GM12872 (cell line): ENCODE measurements around the gene TIMP2.

Experiments used
- TF ChIP-seq, protein P1 (sequence below): IDR thresholded peaks from 3 replicates; pipeline ENCODE4 v1.5.1; 2011; ENCODE audit warnings: low read depth, mild to moderate bottlenecking, low read length, moderate library complexity; ENCODE audit not compliant: insufficient read depth

TIMP2 gene

DNA sequence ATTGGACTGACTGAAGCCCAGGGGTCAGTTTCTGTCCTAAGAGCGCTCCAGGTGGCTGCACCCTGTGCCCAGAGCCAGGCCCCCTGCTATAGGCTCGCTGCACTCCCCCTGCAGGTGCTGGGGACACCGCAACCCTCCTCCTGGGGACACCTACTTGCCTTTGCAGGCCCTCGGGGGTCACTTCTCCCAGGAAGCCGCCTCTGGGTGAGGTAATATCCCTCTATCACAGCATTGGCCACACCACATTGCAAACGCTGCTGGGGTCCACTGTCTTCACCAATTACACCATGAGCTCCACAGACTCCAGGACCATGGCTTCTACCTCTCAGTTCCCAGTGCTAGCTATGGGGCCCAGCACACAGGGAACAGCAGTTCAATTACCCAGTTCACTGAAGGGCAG, 99.5 kb downstream of the TIMP2 start:
- TF ChIP-seq, protein P1, sequence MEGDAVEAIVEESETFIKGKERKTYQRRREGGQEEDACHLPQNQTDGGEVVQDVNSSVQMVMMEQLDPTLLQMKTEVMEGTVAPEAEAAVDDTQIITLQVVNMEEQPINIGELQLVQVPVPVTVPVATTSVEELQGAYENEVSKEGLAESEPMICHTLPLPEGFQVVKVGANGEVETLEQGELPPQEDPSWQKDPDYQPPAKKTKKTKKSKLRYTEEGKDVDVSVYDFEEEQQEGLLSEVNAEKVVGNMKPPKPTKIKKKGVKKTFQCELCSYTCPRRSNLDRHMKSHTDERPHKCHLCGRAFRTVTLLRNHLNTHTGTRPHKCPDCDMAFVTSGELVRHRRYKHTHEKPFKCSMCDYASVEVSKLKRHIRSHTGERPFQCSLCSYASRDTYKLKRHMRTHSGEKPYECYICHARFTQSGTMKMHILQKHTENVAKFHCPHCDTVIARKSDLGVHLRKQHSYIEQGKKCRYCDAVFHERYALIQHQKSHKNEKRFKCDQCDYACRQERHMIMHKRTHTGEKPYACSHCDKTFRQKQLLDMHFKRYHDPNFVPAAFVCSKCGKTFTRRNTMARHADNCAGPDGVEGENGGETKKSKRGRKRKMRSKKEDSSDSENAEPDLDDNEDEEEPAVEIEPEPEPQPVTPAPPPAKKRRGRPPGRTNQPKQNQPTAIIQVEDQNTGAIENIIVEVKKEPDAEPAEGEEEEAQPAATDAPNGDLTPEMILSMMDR: no peak

DNA sequence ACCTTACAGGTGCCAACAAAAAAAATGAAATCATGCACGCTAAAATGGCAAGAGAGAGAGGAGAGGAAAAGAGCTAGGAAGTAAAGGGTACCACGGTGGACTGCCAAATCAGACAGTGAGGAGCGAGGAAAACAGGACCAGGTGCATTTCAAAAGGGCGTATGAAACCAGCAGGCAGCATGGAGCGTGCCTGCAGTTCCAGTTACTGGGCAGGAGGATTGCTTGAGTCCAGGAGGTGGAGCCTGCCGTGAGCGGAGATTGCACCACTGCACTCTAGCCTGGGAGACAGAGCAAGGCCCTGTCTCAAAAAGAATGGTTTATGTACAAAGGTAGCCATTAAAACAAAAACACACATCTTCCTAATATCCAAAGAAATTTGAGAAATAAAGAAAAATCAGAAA, 100.9 kb downstream of the TIMP2 start:
- TF ChIP-seq, protein P1: no peak

DNA sequence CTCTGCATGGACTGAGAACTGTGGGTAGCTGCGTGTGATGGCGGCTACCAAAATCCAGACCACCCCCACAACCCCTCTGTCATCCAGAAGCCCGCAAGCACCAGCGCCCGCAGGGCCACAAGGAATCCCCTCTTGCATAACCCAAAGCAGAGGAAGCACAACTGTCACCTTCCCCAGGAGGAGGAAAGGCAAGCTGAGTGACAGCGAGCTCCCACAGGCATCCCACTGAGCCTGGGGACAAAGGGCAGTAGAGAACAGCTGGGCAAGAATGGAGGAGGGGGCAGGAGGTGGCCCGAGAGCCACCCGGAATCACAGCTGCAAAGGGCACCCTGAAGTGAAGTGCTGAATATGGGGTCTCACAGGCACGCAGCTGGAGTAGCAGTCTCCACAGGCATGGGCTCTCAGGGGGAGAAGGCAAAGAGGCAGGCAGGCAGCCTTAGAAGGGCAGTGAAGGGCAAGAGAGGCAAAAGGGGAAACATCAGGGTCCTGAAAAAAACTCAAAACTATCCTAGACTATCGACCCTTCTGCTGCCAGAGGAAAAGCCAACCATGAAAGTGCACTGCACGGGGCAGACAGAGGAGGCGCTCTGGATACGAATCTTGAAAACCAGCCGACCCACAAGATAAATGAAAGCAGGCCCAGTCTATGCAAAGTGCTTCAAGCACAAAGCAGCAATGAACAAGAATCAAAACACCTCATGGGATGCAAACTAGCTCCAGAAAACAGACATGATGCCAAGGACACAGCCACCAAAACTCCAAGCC, 101.7 kb downstream of the TIMP2 start:
- TF ChIP-seq, protein P1: 0 out of 3 replicates have a peak, but pooled peaks have one; percentile 19

DNA sequence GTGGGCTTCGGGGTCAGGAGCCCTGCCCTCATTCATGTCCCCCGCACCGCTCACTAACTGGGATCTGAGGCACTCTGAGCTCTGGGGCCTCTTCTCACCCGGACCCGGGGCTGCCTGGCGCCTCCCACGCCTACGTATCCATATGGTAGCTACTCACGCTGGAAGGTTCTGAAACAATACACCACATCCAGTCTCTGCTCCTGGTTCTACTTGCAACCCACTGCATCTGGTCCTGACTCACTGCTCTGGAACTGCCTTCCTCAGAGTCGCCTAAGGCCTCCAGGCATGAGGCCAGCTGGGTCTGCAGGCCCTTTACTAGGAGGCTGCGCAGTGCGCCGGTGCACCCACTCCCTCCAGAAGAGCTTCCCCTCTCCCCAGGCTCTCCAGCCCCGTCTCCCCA, 102.6 kb downstream of the TIMP2 start:
- TF ChIP-seq, protein P1: no peak

DNA sequence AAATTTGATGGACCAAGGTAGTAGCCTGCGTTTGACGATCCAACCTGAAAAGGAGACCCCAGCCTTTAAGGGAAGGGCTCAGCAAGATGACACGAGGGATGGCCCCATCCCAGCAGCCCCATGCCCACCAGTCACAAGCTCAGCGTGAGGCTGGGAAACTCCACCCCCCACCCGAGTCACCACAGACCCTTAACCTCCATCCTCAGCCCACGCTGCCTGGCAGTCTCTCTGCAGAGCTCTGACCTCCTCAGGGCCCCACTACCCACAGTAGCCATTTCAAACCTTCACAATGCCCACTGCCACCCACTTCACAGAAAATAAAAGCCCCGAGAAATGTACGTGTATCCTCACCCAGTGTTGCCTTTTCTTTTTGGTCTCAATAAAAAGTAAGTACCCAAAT, 103.2 kb downstream of the TIMP2 start:
- TF ChIP-seq, protein P1: no peak

DNA sequence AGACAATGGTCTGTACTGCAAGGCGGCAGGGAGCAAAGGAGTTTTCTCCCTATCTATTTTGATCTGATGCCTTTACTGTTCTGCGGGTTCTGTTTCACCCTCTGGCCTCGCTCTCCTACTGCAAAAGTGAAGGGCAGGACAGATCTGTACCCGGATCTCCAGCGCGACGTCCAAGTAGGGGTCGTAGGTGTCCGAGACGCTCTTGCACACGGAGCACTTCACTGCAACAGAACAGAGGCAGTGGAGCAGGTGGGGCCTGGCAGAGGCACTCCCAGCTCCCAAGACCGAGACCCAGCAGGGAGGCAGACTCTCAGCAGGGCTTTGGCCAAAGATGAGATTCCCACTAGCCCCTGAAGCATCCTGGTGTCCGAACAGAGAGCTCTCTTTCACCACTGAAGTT, 104.3 kb downstream of the TIMP2 start:
- TF ChIP-seq, protein P1: no peak

GRCh38 chr17:78819806-78820792, 105.1 kb downstream of the TIMP2 start:
- TF ChIP-seq, protein P1: no peak
